H1 (cell line): ENCODE measurements around the gene PRKN. TPM values are rescaled to one million over a fixed set of nuclear protein-coding genes. Genes with fewer than 3 reads are reported as not detected.

ENCODE experiments used
- BACH1 ChIP-seq: IDR thresholded peaks from 2 replicates; pipeline ENCODE4 v1.6.1; 2012; ENCODE audit warnings: low read length, improper control_type of control experiment
- CHD7 ChIP-seq: fragments of 300-600 bp; sonication (generic); IDR thresholded peaks from 2 replicates; pipeline ENCODE4 v1.7.1; 2012; ENCODE audit warnings: low read length, moderate library complexity, mild to moderate bottlenecking, inconsistent platforms; ENCODE audit not compliant: insufficient replicate concordance
- E2F6 ChIP-seq: IDR thresholded peaks from 2 replicates; pipeline ENCODE4 v1.6.1; 2012; ENCODE audit warnings: inconsistent platforms
- EGR1 ChIP-seq: IDR thresholded peaks from 2 replicates; pipeline ENCODE4 v1.6.1; 2011; ENCODE audit warnings: low read depth, low read length, borderline replicate concordance
- SAP30 ChIP-seq: fragments of 300-600 bp; sonication (generic); IDR thresholded peaks from 2 replicates; pipeline ENCODE4 v1.7.1; 2012; ENCODE audit warnings: low read length, moderate library complexity, mild to moderate bottlenecking, inconsistent platforms; ENCODE audit not compliant: insufficient read depth, insufficient replicate concordance
- SIN3A ChIP-seq, 2 experiments: IDR thresholded peaks in 1 of 2; conservative IDR thresholded peaks in 1 of 2; 2 replicates each; pipeline ENCODE4 v1.6.1; 2011 to 2012; ENCODE audit warnings: low read length in 2 of 2, improper control_type of control experiment in 1 of 2, low read depth in 1 of 2, mild to moderate bottlenecking in 1 of 2
- polyA plus RNA-seq, 7 experiments: library from polyadenylated mRNA; depleted of rRNA in 3 of 7; stranded (reverse) in 5 of 7; unstranded in 2 of 7; fragments of >200 nt in 5 of 7; fragments of 200-250 nt in 2 of 7; gene quantifications; 1 replicate in 5 of 7; 2 replicates in 1 of 7; 4 replicates in 1 of 7; pipeline versions ENCODE4 v1.2.1 to v1.2.3, GENCODE V29; 2011 to 2013; ENCODE audit warnings: missing spikeins in 2 of 7, mixed read lengths in 2 of 7
- total RNA-seq: library from RNA; stranded (reverse); fragmentation: NEBNext Ultra II Directional; extraction: Animal tissue kit (Norgen Biotek cat#: 25700); gene quantifications from 2 replicates; pipeline ENCODE4 v1.2.1, GENCODE V29; 2021

PRKN gene
- total and polyA plus RNA-seq, 2 of the 8 experiments (the other 6 are each of a cell fraction or from before 2014, with no cell fraction given) = 0.13 to 0.29 TPM

DNA sequence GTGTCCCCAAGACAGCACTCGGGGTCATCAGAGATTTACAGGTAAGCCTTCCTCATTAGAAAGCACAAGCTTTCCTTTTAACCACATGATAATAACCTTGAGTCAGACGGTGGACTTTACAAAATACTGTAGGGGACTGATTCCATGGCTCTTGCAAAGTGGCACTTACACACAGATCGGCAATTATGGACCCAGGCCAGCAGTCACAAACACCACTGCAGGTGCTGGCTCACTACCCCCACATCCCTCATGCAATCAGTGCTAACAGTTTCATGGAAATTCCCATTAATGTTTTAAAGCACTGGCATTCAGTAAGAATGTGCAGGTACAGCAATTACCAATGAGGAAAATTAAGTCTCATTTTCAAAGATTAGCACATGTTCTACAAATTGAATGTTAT lies 516.5 kb downstream of the PRKN start (continued):
- TF ChIP-seq CHD7 (no peak), SAP30 (no peak), EGR1 (no peak), E2F6 (no peak), BACH1 (no peak), SIN3A (conservative IDR thresholded peaks at IDR 0.05 in 1 of 2, IDR thresholded peaks at IDR 0.05 in 1 of 2; ENCODE audit: low read depth in 1 of 2, low read length in 2 of 2) (no peak)
